A549 (cell line): Measurements from ENCODE around the gene CMYA5. TPM values are rescaled to one million over a fixed set of nuclear protein-coding genes. Genes with fewer than 3 reads are reported as not detected.

ENCODE experiments used
- ATAC-seq, 2 experiments: fragments of 200-7000 bp in 1 of 2; fragments of >200 bp in 1 of 2; cut with Nextera tagmentation in 1 of 2; cut with Tn5 transposase in 1 of 2; 3 replicates each; pipeline versions ENCODE4 v1.8.0 to v1.9.1; 2018 to 2020; ENCODE audit warnings: mild to moderate bottlenecking in 1 of 2, moderate library complexity in 1 of 2
- CTCF ChIA-PET: fragments of 300-600 bp; sonication (Branson Sonifier 250); formaldehyde crosslinking; extraction: SDS; loops from one replicate; lab custom pipeline; 2021; ENCODE audit warnings: antibody characterized with exemption, inconsistent platforms; lab: Yijun Ruan, JAX
- POLR2A ChIA-PET: fragments of 350-600 bp; formaldehyde crosslinking; extraction: SDS; loops from one replicate; lab custom pipeline; 2021; ENCODE audit warnings: antibody characterized with exemption, inconsistent platforms; lab: Yijun Ruan, JAX
- DNase-seq, 2 experiments: peaks; one replicate each; pipeline versions ENCODE4 v3.0.0 to v3.0.0-alpha.2; 2011 to 2016; ENCODE audit warnings: low read depth in 1 of 2, low spot score in 1 of 2
- FAIRE-seq: peaks from 2 replicates; lab custom pipeline; 2011; peaks lifted over from hg19 to GRCh38; lab: Jason Lieb, UNC
- H3K27ac ChIP-seq, 2 experiments: fragments of >200 bp; sonication (Bioruptor Twin); formaldehyde crosslinking; 3 replicates each; pipeline ENCODE4 v1.5.1; 2016 to 2017
- H3K4me1 ChIP-seq: fragments of >200 bp; sonication (Bioruptor Twin); formaldehyde crosslinking; 3 replicates; pipeline ENCODE4 v1.6.1; 2016
- H3K4me2 ChIP-seq: fragments of >200 bp; sonication (Bioruptor Twin); formaldehyde crosslinking; 3 replicates; pipeline ENCODE4 v1.6.1; 2016
- H3K4me3 ChIP-seq: fragments of >200 bp; sonication (Bioruptor Twin); formaldehyde crosslinking; 3 replicates; pipeline ENCODE4 v1.5.1; 2016
- H3K9me3 ChIP-seq: fragments of >200 bp; sonication (Bioruptor Twin); formaldehyde crosslinking; 3 replicates; pipeline ENCODE4 v1.6.1; 2016
- CBX2 ChIP-seq: fragments of 200-600 bp; sonication (generic); IDR thresholded peaks from 2 replicates; pipeline ENCODE4 v1.6.1; 2016; ENCODE audit warnings: low read depth, mild to moderate bottlenecking, borderline replicate concordance
- FOSL2 ChIP-seq, 2 experiments: fragments of 450-650 bp in 1 of 2; fragments of >200 bp in 1 of 2; sonication (Bioruptor Twin) in 1 of 2; formaldehyde crosslinking; IDR thresholded peaks; 2 replicates each; pipeline versions ENCODE4 v1.5.0 to v1.6.1; 2016 to 2020; ENCODE audit warnings: mild to moderate bottlenecking in 1 of 2, moderate library complexity in 1 of 2
- HEYL ChIP-seq: fragments of 250-450 bp; sonication (Bioruptor Pico); IDR thresholded peaks from 2 replicates; pipeline ENCODE4 v1.8.0; 2021; ENCODE audit warnings: mild to moderate bottlenecking, moderate library complexity
- JUN ChIP-seq, 2 experiments: fragments of >200 bp; sonication (Bioruptor Twin); formaldehyde crosslinking; IDR thresholded peaks; 2 replicates in 1 of 2; 3 replicates in 1 of 2; pipeline ENCODE4 v1.6.1; 2016 to 2017
- KDM1A ChIP-seq: fragments of 200-600 bp; sonication (generic); IDR thresholded peaks from 2 replicates; pipeline ENCODE4 v1.6.1; 2016; ENCODE audit warnings: low read depth, mild to moderate bottlenecking
- KDM5A ChIP-seq: fragments of 200-600 bp; sonication (generic); IDR thresholded peaks from 2 replicates; pipeline ENCODE4 v1.6.1; 2016; ENCODE audit warnings: antibody characterized with exemption, mild to moderate bottlenecking
- MAX ChIP-seq: IDR thresholded peaks from 2 replicates; pipeline ENCODE4 v1.6.1; 2012
- PBX3 ChIP-seq: IDR thresholded peaks from 2 replicates; pipeline ENCODE4 v1.6.1; 2012
- RARB ChIP-seq: fragments of 250-450 bp; sonication (Bioruptor Pico); IDR thresholded peaks from 2 replicates; pipeline ENCODE4 v1.8.0; 2021; ENCODE audit warnings: mild to moderate bottlenecking, moderate library complexity
- RCOR1 ChIP-seq: fragments of 150-350 bp; IDR thresholded peaks from 2 replicates; pipeline ENCODE4 v1.6.1; 2014; ENCODE audit warnings: antibody characterized with exemption, low read length, low read depth
- REST ChIP-seq: fragments of 200-600 bp; sonication (generic); IDR thresholded peaks from 2 replicates; pipeline ENCODE4 v1.6.1; 2016; ENCODE audit warnings: antibody characterized with exemption, mild to moderate bottlenecking, moderate library complexity
- RFX5 ChIP-seq: fragments of 450-650 bp; IDR thresholded peaks from 2 replicates; pipeline ENCODE4 v1.7.1; 2014; ENCODE audit warnings: antibody characterized with exemption, mild to moderate bottlenecking, moderate library complexity
- RNF2 ChIP-seq: fragments of 200-600 bp; sonication (generic); IDR thresholded peaks from 2 replicates; pipeline ENCODE4 v1.6.1; 2016; ENCODE audit warnings: low read depth, mild to moderate bottlenecking, antibody characterized with exemption, moderate library complexity, borderline replicate concordance
- TP53 ChIP-seq: fragments of 250-450 bp; sonication (Bioruptor Pico); IDR thresholded peaks from 2 replicates; pipeline ENCODE4 v1.5.0; 2021; ENCODE audit warnings: mild to moderate bottlenecking, moderate library complexity
- USF2 ChIP-seq: fragments of 450-650 bp; IDR thresholded peaks from 2 replicates; pipeline ENCODE4 v1.6.1; 2014; ENCODE audit warnings: antibody characterized with exemption
- ZSCAN20 ChIP-seq: fragments of 250-450 bp; sonication (Bioruptor Pico); IDR thresholded peaks from 2 replicates; pipeline ENCODE4 v1.8.0; 2022; ENCODE audit warnings: mild to moderate bottlenecking, moderate library complexity
- WGBS: methylation state at CpG from one replicate; pipeline ENCODE4 v1.1.6; 2017; ENCODE audit errors: missing lambda C conversion rate; 5-methylcytosine and 5-hydroxymethylcytosine counted together
- polyA plus RNA-seq, 4 experiments: library from polyadenylated mRNA; depleted of rRNA in 3 of 4; stranded (reverse); fragments of >200 nt; fragmentation: RNase III in 1 of 4; extraction: RNeasy Plus Mini Kit Qiagen cat#74134 plus additional on column Dnase treatment in 1 of 4; gene quantifications; 2 replicates in 3 of 4; 3 replicates in 1 of 4; pipeline ENCODE4 v1.2.3, GENCODE V29; 2011 to 2017

The CMYA5 gene
- polyA plus RNA-seq, 2 of the 4 experiments (the other 2 are of a cell fraction): 0.10 to 0.61 TPM

- Histone ChIP-seq H3K4me3 (no peak overlapping the region), H3K9me3 (no peaks in the 10 kb centered on the region), H3K4me1 (no peaks in the 10 kb centered on the region), H3K4me2 (no peak overlapping the region), H3K27ac (no peak overlapping the region)
- no peak for DNase-seq
- POLR2A ChIA-PET: no interaction called here
- ATAC-seq: no peak
- TF ChIP-seq PBX3 (no peak), REST (no peak), JUN (IDR thresholded peaks at IDR 0.05) (no peak), RARB (no peak), ZSCAN20 (CRISPR knock-in tag) (no peak), FOSL2 (IDR thresholded peaks at IDR 0.05) (no peak), FOSL2 (CRISPR knock-in tag; IDR thresholded peaks at IDR 0.05) (no peak), KDM1A (no peak), RNF2 (no peak), RFX5 (no peak), KDM5A (no peak), RCOR1 (no peak), TP53 (no peak), MAX (no peak), USF2 (no peak), HEYL (no peak)
- no peak for FAIRE-seq
- WGBS: 54% methylated on average over 7 of the region's 7 CpGs
- CTCF ChIA-PET: interaction anchor here (1.1 kb wide), 1 partner anchor 218 kb away, joined by 3 read pairs; no protein-coding TSS in a partner anchor
Observed at GRCh38 chr5:79743846-79744605, 54.4 kb downstream of the CMYA5 start.

GRCh38 chr5:79745255-79745654 is 55.6 kb downstream of the CMYA5 start:
- TF ChIP-seq CBX2: no peak
- ATAC-seq (no peak), FAIRE-seq (no peak), DNase-seq (no peak)
- ChIA-PET POLR2A (no interaction called here), CTCF (interaction anchor here (0.6 to 0.7 kb wide), 2 partner anchors 14 to 113 kb away, joined by 3 to 4 read pairs; no protein-coding TSS in a partner anchor)
- H3K4me1 ChIP-seq: no peaks in the 10 kb centered on the region
- no peak overlapping the region for H3K4me3 ChIP-seq
- 31% methylated on average over 3 of the region's 3 CpGs for WGBS
- no peak overlapping the region for H3K27ac ChIP-seq
- H3K4me2 ChIP-seq: no peak overlapping the region
- H3K9me3 ChIP-seq: no peaks in the 10 kb centered on the region
